Effector CD4-positive, alpha-beta T cell (primary cell): Measurements from ENCODE around the gene IKZF5.

Source experiments
- DNase-seq: peaks from one replicate; pipeline ENCODE4 v3.0.0-alpha.2; 2020
- total RNA-seq: gene quantifications from one replicate; lab custom pipeline; 2026; lab: John Stamatoyannopoulos, UW

The IKZF5 gene
- total RNA-seq, result 71.9 reads per million, percentile 76 among the genes with 10 or more reads in this experiment

DNA sequence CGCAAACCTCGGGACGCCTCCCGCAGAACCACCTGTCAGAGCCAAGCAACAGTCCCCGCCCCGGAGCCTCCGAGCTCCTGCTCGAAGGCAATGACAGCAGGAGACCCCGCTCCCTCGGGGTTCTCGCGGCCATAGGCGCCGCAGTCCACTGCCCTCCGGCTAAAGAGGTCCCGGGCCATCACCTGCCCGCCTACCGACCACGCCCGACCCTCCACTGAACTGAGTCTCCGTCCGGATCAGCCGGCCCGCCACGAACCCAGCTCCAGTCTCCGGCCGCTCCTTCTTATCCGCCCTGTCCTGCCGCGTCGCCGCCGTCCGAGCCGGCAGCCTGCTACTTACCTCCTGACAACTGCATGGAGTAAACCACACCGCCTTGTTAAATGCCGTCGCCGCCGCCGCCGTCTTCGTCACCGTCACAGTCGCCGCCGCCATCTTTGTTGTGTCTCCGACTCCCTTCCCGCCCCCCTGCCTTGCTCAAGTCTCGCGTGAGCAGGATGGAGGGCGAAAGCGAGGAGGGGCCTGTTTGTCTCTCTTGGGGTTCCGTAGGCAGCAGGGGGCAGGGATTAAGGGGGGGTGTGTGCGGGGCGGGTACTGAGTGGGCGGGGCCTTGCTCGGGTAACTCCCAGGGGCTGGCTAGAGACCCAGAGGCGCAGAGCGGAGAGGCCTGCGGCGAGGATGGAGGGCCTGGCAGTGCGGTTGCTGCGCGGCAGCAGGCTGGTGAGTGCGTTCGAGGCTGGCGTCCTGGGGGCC, at the start of gene IKZF5, which contains the start of gene ACADSB:
TSS of gene IKZF5 (minus strand) at position 441 of the 750 bp plus-strand sequence. CDS start 10,170 bp downstream, outside the sequence.
TSS of gene ACADSB (plus strand) at position 652 of the 750 bp plus-strand sequence. CDS start at position 676, 24 bp downstream.
- peak; percentile 95 for DNase-seq

DNA sequence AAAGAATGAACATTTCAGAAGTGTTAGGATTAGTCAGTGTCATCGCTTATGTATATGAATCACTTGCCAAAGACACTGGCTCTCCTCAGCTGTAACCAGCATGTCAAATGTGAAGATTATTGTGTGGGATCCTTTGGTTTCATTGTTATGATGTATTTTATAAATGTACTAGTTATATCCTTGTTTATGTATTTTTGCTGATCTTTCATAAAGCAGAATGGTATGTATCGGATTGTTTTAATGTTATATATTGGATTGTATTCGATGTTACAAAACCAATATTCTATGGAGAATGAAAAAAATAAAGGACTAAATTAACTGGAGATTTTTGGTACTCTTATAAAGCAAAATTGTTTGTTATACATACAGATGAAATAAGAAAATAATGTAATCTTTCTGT, 49.4 kb upstream of the IKZF5 start:
- DNase-seq, result no peak

DNA sequence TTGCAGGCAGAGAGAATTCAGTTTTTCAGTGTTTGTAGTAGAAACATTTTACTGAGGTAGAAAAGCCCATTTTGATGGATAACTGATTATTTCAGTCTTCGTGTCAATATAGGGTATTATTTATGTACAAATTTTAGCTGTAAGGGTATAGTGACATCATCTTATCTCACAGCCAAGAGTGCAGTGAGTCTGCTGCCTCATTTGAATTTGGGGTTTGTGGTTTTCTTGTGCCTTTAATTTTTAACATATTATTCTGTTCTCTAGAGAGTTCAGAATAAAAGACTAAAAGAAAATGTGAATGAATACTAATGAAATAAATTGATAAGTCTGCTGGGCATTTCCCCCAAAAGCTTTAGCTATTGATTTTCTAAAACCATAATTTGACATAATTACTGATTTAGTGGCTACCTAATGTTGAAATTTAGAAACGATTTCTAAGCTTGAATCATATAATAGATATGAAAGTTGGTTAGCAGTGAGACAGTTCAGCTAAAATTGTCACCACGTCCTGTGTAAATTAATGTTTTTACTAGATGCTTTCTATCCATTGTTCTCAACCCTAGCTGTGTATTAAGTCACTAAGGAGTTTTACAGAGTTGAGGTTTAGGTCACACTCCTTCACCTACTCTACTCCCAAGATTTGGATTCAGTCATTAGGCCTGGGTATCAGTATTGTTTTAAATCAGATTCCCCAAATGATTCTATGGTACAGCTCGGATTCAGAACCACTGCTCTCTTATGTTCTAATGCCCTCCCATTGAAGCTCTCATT, 37.6 kb upstream of the IKZF5 start:
- DNase-seq, result no peak

DNA sequence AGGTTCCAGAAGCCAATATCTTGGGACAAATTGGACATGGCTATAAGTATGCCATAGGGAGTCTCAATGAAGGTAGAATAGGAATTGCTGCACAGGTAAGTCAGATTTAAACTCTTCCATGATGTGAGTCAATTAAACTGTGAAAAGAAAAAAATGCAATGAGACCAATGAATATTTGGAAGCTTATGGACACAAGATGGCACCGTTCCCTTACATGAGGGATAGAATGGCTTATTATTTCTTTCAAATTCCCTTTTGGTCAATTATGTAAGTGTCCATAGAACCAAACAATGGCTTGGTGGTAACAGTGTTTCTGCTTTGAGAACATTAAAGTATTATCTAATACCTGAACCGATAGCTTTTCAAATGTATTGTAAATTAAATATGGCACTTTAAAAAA, 35.8 kb upstream of the IKZF5 start:
- DNase-seq, result no peak

DNA sequence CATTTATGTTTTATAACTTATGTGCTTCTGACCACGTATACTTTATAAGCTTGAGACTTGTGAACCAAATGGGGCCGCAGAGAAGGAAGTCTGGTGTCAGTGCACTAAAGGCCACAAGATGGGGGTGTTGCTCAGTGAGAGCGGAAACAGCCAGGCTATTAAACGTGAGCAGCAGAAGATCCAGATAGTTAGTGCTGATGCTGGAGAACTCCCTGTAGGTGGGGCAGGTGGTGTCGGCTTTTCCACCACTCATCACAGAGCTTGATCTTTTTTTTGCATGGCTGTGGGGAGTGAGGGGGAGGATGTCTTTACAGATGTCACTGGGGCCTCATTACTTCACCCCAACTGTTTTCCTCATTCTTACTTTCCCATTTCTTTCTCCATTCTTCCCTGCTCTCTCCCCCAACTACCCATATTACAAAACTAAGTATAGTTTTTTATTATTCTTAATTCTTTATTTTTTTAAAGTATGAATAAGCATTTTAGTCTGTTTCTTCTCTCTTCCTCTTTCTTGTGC, 34.9 kb upstream of the IKZF5 start:
- DNase-seq, result peak; percentile 26

DNA sequence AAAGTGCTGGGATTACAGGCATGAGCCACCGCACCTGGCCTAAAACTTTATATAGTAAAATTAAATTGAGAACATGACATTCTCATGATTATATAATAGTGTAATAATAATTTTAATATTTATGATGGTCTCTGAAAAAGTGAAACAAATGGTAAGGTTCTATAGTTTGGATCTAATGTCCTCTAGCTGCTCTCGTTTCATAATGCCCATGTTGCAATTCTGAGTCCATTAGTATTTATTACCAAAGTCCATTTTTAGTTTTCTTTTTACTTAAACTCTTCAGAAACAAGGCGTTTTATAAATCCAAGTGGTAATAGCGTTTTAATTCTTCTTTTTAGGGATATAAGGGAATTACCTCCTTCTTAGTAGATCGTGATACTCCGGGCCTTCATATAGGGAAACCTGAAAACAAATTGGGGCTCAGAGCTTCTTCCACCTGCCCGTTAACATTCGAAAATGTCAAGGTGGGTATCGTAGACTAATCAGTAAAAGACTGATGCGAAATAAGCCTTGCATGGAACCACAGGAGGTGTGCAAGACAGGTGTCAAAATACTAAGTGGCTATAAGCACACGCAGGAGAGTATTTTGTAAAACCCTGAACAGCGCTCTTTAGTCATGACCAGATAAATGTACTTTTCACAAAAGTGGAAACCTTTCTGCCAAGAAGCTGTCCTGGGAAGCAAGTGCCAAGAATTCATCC, 34.3 kb upstream of the IKZF5 start:
- no peak for DNase-seq

GRCh38 chr10:123039632-123039930, 31.0 kb upstream of the IKZF5 start:
- DNase-seq, result no peak

DNA sequence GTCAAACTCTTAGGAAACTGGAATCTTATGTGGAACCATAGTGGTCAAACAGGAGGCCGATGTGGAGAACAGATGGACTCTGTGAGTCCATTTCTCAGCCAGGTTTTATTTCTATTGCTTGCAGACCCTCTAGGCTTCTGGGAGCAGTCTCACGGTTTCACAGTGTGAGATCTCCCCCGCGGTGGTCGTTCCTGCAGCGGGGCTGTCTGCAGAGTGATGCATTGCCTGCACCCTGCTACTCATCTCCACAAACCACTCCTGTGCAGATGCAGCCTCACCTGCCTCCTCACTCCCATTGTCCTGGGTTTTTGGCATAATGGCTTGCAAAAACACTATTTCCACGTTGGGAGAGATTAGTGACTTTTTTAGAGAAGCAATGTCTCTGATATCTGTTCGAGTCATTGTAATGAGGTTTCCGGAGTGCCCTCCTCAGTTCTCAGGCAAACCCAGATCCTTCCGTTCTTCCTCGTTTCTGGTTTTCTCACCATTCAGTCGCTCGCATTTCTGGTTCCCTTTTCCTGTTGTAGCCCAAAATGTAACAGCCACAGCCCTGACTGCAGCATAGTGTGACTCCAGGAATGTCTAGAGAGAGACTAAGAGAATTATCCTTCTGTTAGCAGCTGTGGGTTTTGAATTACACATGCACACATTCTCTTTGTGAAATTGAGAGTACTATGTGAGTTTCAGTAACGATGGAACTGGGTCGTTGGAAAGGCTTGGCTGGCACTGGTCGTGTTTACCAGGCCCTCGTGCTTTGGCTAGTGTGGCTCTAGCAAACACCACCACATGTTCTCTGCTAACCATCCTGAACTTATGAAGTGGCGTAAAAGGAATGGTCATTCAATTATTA, 30.4 kb upstream of the IKZF5 start:
- no peak for DNase-seq

- DNase-seq, result no peak
These were observed 27.0 kb upstream of the IKZF5 start for GRCh38 chr10:123035467-123036086.

GRCh38 chr10:123034332-123034731, 25.7 kb upstream of the IKZF5 start:
- DNase-seq, result no peak

GRCh38 chr10:123031124-123031523, 22.5 kb upstream of the IKZF5 start:
- DNase-seq, result no peak

- no peak for DNase-seq
These were observed 19.3 kb upstream of the IKZF5 start for GRCh38 chr10:123027861-123028260.

DNA sequence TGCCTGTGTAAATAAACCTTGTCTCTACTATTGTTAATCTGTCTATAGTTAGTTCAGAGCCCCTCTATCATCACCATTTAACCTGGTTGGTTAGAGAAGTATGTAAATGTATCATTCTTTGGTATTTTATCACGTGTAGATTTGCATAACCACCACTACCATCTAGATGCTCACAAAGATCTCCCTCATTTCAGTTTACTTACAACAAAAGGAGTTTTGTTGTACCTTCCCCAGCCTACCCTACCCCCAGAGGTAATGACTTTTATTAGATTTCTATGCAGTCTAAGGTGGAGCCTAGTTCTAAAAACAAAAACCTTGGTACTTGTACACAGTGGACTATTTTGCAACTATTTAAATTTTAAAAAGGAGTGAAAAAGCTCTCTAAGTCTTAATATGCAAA, 17.7 kb upstream of the IKZF5 start:
- no peak for DNase-seq

DNA sequence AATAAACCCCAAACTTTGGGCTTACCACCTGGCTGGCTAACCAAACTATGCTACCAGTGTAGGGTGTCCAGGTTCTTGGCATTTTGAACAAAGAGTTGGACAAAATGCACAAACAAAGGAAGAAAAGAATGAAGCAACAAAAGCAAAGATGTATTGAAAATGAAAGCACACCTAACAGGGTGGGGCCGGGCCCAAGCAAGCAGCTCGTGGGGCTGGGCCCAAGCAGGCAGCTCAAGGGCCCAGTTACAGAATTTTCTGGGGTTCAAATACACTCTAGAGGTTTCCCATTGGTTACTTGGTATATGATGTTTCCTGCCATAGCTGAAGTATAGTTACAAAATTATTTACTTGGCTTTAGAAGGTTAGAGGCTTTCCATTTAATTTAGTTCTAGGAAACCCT, 15.9 kb upstream of the IKZF5 start:
- DNase-seq, result no peak

- DNase-seq, result no peak
These were observed 12.9 kb upstream of the IKZF5 start for GRCh38 chr10:123021517-123021916.

DNA sequence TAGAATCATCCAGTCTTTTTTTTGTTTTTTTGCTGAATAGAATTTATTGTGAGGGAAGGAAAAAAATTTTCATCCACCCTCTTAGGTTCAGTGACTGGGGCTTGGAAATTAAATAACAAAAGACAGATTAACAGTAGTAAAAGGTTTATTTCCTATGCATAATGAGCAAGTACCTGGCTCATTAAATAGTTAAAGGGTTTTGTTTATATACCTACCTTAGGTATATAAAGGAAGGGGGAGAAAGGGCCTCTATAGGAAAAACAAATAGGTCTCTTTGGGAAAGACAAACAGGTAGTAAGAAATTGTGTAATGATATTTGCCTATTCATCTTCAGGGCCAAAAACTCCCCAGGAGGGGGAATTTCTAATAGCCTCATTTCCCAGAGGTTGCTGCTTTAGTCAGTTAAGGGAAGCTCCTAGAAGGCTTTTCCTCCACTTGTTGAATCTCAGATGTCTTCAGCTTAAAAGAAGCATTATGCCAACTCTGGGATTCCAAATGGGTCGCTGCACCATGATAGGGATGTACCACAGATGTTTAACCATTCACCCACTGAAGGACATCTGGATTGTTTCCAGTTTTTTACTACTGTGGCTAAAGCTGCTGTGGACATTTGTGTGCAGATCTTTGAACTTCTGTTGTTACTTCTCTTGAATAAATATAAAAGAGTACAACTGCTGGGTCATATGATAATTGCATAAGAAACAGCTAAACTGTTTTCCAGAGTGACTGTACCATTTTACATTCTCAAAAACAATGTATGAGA, 11.5 kb upstream of the IKZF5 start:
- DNase-seq, result no peak

- no peak for DNase-seq
These were observed 10.7 kb upstream of the IKZF5 start for GRCh38 chr10:123019264-123019663.

- DNase-seq, result no peak
These were observed 9.9 kb upstream of the IKZF5 start for GRCh38 chr10:123018531-123018930.

- DNase-seq, result no peak
These were observed 9.0 kb upstream of the IKZF5 start for GRCh38 chr10:123017421-123018165.

DNA sequence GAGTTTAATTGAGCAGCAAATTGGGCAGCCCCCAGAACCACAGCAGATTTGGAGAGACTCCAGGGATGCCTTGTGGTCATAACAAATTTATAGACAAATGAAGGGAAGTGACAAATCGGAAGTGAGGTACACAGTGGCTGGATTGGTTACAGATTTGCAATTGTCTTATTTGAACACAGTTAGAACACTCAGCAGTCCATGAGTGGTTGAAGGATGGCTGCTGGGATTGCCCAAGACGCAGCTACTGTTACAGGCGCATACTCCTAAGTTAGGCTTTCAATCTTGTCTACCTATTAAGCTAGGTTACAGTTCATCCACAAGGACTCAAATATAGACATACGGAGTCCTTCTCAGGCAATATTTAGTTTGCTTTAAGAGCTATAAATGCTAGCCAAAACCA, 7.6 kb upstream of the IKZF5 start:
- DNase-seq, result no peak
